CD4-positive, alpha-beta T cell treated with Interleukin-2 at 100 ng/mL for 4 hours (primary cell): ENCODE data around the gene RHEB.

ENCODE experiments used
- DNase-seq: peaks from one replicate; pipeline ENCODE4 v3.0.0-alpha.2; 2020; ENCODE audit warnings: low spot score

RHEB gene

GRCh38 chr7:151524845-151525244 lies 5.2 kb upstream of the RHEB start:
- DNase-seq = no peak

- DNase-seq = no peak
These were observed 4.6 kb upstream of the RHEB start for GRCh38 chr7:151524331-151524730.

DNA sequence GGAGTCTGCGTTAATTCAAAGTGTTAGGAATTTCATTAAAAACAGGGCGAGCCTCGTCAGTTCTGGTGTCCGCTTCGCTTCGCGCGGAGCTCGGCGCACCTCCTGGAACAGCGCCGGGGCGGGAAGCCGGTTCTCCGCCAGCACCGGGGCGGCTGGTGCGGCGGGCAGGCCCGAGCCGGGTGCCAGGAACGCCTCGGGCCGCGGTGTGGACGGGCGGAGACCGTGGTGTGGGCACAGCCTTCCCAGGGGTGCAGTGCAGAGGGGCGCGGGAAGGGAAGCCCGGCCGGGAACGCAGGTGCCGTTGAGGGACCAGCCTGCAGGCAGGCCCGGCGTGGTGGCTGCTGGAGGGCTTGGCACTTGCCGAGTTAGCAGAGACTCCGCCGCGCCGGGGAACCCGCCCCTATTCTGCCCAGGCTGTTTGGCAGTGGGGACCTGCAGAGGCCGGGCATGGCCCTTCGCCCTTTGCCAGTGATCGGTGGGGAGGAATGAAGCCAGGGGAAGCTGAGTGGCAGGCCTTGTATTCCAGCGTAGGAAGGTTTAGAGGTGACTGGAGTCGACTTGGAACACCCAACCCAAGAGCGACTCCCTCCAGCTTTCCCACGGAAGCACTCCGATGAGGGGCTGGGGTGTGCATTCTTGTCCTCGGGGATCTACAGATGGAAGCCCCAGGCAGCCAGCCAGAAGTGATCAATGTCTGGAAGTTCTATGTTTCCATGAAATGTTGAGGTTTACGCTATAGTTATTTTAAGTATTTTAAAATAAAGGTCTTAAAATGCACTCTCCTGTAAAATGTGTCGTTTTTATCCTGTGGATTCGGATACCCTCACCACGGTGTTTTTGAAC lies 945 bp upstream of the RHEB start:
- no peak for DNase-seq

GRCh38 chr7:151518947-151519764 lies 539 bp downstream of the RHEB start:
- peak; percentile 42 for DNase-seq

GRCh38 chr7:151518105-151518946 lies 1.4 kb downstream of the RHEB start:
- DNase-seq = peak; percentile 58

GRCh38 chr7:151517601-151518104 lies 2.0 kb downstream of the RHEB start:
- DNase-seq = no peak

DNA sequence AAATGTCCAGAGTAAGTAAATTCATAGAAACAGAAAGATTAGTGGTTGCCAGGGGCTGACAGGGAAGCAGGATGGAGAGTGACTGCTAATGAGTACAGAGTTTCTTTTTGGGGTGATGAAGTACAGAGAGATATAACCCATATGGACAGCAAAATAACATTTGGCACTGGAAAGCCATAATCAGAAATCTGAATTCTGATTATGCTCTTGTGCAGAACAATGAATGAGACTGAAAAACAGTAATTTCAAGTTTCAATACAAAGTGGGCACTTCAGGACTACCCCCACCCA lies 4.5 kb downstream of the RHEB start:
- DNase-seq = no peak

- no peak for DNase-seq
These were observed 5.0 kb downstream of the RHEB start for GRCh38 chr7:151514461-151515275.

GRCh38 chr7:151513133-151513532 lies 6.6 kb downstream of the RHEB start:
- DNase-seq = no peak

DNA sequence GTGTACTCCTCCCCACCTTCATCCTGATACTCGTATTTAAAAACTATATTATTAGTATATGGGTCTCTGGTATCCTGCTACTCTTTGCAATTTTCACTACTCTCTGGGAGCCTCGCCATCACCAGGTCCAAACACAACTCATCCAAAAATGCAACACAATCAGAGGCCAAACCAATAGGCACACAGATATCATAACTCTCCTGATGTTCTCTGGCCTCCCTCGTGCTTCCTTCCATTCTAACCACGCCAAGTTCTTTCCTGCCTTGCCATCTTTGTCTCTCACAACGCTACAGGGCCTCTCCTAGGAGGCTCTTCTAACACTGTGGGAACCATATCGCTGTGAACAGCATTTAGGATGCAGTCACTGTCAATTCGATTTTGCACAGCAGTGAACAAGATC lies 7.3 kb downstream of the RHEB start:
- DNase-seq = no peak

- DNase-seq = no peak
These were observed 7.7 kb downstream of the RHEB start for GRCh38 chr7:151511946-151512345.

DNA sequence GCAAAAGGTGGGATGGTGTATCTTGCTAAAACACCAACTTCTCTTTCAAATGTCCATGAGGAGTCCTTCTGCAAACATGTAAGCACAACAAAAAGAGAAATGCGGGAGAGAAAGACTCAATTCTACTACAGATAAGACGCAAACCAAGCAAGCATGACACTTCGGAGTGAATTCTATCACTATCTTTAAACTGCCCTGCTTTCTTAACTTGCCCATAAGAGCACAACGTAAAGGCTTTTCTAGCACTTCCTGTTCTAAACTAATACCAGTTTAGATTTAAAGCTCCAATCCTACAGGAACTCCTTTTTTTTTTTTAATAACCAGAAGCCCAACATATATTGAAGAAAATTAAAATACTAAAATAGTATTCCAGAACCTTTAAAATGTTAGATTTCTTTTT lies 8.4 kb downstream of the RHEB start:
- no peak for DNase-seq

- no peak for DNase-seq
These were observed 9.9 kb downstream of the RHEB start for GRCh38 chr7:151509670-151510333.

DNA sequence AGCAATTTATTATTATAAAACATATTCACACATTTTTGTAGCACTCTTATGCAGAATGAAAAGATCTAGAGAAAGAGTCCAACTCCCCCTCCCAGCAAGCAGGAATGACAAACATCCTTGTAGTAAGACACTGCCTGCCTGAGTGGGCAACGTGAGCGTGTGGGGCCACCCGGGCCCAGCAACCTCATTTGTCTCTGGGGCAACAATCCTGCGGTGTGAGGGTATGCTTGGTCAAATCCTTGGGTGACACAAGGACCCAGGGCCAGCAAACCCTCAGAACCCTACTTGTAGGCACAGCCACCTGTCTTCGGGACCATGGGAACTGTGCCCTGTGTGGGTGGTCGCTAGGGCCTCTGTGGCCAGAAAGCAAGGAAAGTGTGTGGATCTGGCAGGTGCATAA lies 10.7 kb downstream of the RHEB start:
- no peak for DNase-seq

GRCh38 chr7:151507806-151508205 lies 11.9 kb downstream of the RHEB start:
- no peak for DNase-seq

GRCh38 chr7:151506901-151507382 lies 12.8 kb downstream of the RHEB start:
- DNase-seq = no peak

GRCh38 chr7:151505836-151506468 lies 13.7 kb downstream of the RHEB start:
- DNase-seq = no peak

DNA sequence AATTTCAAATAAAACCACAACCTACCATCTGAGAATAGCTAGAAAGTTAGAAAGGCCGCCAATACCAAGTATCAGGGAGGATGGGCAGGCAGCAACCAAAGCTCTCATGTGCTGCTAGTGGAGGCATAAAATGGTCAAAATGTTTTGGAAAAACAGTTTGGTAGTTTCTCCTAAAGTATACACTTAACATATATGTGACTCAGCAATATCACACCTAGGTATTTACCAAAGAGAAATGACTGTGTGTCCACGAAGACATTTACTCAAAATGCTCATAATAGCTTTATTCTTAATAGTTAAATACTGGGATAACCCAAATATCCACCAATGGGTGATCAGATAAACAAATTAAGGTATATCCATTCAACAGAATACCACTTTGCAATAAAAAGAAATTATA lies 14.3 kb downstream of the RHEB start:
- DNase-seq = no peak

- no peak for DNase-seq
These were observed 14.9 kb downstream of the RHEB start for GRCh38 chr7:151504715-151505326.
